ENCODE data around the gene HIVEP3. TPM values are rescaled to one million over a fixed set of nuclear protein-coding genes. Genes with fewer than 3 reads are reported as not detected.

The HIVEP3 gene
- total RNA-seq, 3 donors from 2014 or later: 4.9 to 6.5 (median 6.1) TPM

DNA sequence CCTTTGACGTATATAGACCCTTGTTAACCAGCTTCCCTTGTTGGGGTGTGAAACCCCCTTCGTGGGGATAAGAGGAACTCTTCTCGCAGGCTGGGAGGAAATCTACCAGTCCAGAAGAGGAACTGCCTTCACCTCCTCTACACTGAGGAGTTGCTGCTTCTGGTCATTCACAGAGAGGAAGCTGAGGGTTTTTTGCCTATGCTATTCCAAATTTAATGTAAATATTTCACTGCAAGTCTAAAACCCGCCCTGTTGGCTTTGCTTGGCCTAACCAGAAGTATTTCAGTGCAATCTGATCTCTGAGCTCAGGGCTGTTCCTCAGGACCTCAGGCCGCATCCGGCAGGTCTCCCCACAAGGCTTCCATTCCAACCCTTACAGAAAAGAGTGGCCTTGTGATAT is 150.1 kb downstream of the HIVEP3 start:
- intact Hi-C loops (cut with DNase I, micrococcal nuclease): no loop called here
- TF ChIP-seq, protein P1, sequence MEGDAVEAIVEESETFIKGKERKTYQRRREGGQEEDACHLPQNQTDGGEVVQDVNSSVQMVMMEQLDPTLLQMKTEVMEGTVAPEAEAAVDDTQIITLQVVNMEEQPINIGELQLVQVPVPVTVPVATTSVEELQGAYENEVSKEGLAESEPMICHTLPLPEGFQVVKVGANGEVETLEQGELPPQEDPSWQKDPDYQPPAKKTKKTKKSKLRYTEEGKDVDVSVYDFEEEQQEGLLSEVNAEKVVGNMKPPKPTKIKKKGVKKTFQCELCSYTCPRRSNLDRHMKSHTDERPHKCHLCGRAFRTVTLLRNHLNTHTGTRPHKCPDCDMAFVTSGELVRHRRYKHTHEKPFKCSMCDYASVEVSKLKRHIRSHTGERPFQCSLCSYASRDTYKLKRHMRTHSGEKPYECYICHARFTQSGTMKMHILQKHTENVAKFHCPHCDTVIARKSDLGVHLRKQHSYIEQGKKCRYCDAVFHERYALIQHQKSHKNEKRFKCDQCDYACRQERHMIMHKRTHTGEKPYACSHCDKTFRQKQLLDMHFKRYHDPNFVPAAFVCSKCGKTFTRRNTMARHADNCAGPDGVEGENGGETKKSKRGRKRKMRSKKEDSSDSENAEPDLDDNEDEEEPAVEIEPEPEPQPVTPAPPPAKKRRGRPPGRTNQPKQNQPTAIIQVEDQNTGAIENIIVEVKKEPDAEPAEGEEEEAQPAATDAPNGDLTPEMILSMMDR (IDR thresholded peaks at IDR 0.05): no peak
- H3K9me3 ChIP-seq: no peaks in the 10 kb centered on the region
- DNase-seq: peak in 1 of 3 donors; percentile 6
- no peaks in the 10 kb centered on the region for H3K36me3 ChIP-seq (ENCODE audit: low read depth)
- peak; percentile 37 for ATAC-seq
- no peak overlapping the region for H3K4me3 ChIP-seq
- no peaks in the 10 kb centered on the region for H3K4me1 ChIP-seq (ENCODE audit: low read depth)

DNA sequence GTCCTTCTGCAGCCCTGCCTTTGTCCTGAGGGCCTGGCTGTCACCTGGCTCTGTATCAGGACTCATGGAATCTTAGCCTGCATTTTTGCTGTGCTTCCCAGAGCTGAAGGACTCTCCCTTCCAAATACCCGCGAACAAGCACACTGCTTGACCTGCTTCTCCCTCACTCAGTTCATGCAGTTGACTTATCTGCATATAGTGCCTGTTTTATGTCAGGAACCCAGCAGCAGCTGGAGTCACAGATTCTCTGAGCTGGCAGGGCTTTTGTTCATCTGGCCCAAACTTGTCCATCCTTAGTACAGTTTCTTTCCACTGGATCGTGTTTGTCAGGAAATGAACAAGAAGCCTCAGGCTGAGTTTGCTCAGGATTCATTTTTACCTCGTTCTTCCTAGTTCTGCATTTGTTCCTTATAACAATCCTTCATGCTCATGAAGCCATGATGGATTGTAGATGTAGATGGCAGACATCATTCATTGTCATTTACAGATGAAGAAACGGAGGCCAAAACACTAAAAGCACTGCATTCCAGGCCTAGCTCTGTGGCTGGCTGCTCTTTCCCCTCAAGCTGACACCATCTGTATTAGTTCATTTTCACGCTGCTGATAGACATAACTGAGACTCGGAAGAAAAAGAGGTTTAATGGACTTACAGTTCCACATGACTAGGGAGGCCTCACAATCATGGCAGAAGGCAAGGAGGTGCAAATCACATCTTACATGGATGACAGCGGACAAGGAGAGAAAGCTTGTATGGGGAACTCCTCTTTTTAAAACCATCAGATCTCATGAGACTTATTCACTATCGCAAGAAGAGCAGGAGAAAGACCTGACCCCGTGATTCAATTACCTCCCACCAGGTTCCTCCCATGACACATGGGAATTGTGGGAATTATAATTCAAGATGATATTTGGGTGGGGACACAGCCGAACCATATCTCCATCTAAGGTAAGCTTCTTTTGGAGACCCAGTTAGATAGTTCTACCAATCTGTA is 150.9 kb downstream of the HIVEP3 start:
- ATAC-seq (no peak), DNase-seq (no peak)
- intact Hi-C loops (cut with DNase I, micrococcal nuclease): no loop called here
- no peaks in the 10 kb centered on the region for H3K4me1 ChIP-seq (ENCODE audit: low read depth)
- no peak overlapping the region for H3K4me3 ChIP-seq
- H3K9me3 ChIP-seq: no peaks in the 10 kb centered on the region
- TF ChIP-seq, protein P1 (IDR thresholded peaks at IDR 0.05): no peak
- no peaks in the 10 kb centered on the region for H3K36me3 ChIP-seq (ENCODE audit: low read depth)

DNA sequence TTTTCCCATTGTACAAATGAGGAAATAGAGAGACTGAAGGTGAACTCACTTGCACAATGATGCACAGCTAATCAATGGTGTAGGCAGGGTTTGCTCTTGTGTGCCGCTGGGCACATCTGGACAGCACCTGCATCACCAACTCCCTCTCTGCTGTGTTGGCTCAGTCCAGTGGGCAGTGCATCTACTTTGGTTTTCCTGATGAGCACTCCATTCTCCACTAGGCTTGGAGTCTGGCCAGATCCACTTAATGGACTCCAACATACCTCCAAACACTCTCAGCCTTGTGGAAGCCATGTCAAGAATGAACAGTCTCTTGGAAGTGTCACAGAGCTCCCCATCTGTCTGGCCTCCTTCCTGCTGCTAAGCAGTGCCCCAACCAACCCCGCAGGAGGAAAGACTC is 152.2 kb downstream of the HIVEP3 start:
- DNase-seq (no peak), ATAC-seq (no peak)
- TF ChIP-seq, protein P1 (IDR thresholded peaks at IDR 0.05): no peak
- Histone ChIP-seq H3K36me3 (ENCODE audit: low read depth) (no peaks in the 10 kb centered on the region), H3K4me3 (no peak overlapping the region), H3K9me3 (peaks cover 2% of the 10 kb centered on the region), H3K4me1 (ENCODE audit: low read depth) (no peaks in the 10 kb centered on the region)
- intact Hi-C loops (cut with DNase I, micrococcal nuclease): no loop called here

DNA sequence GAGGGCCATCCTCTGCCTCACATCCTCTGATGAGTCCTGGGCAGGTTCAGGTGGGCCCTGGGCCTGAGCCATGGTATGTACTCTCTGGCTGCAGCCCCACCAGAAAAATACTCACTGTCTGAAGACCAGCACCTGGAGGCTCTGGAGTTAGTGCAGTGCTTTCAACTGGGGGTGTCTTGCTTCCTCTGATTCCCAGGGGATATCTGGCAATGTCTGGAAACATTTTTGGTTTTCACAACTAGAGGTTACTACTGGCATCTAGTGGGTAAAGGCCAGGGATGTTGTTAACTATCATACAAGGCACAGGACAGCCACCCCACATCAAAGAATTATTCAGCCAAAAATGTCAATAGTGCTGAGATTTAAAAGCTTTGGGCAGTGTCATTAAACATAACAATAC is 152.7 kb downstream of the HIVEP3 start:
- intact Hi-C loops (cut with DNase I, micrococcal nuclease): no loop called here
- no peaks in the 10 kb centered on the region for H3K4me1 ChIP-seq (ENCODE audit: low read depth)

DNA sequence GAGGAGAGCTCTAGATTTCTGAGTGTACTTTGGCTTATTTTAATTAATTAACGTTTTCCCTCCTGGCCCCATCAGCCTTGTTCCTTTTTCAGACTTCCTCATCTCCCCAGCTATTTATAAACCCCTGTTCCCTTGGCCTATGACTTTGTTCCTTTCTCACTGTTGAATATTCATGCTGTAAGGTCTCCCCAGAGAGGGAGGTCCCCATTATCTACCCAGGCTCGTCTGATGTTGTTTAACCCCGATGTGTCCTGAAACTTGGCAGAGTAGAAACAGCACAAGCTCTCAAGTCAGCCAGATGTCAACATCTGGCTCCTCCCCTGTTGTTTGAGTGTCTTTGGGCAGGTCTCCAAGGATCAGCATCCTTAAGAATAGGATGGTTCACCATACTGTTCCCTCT is 153.6 kb downstream of the HIVEP3 start:
- ATAC-seq (peak; percentile 27), DNase-seq (no peak)
- no peak overlapping the region for H3K4me3 ChIP-seq
- no peaks in the 10 kb centered on the region for H3K36me3 ChIP-seq (ENCODE audit: low read depth)
- TF ChIP-seq, protein P1 (IDR thresholded peaks at IDR 0.05): no peak
- peaks cover 2% of the 10 kb centered on the region for H3K9me3 ChIP-seq
- intact Hi-C loops (cut with DNase I, micrococcal nuclease): no loop called here
- no peaks in the 10 kb centered on the region for H3K4me1 ChIP-seq (ENCODE audit: low read depth)

More for the DNA sequence above, 152.7 kb downstream of the HIVEP3 start:
- no peak for ATAC-seq
- H3K4me3 ChIP-seq: no peak overlapping the region
- DNase-seq: no peak
- TF ChIP-seq, protein P1 (IDR thresholded peaks at IDR 0.05): no peak
- no peaks in the 10 kb centered on the region for H3K36me3 ChIP-seq (ENCODE audit: low read depth)
- H3K9me3 ChIP-seq: peaks cover 2% of the 10 kb centered on the region

Measured in mucosa of descending colon (tissue), 3 donors.